ENCODE measurements around the gene IL1RAPL1.

The IL1RAPL1 gene

GRCh38 chrX:29071525-29072320 is 484.5 kb downstream of the IL1RAPL1 start:
- TF ChIP-seq EZH2phosphoT487 (conservative IDR thresholded peaks at IDR 0.05; ENCODE audit: low read length) (no peak), CTCF (IDR thresholded peaks at IDR 0.05; ENCODE audit: insufficient read depth, low read length, poor library complexity, severe bottlenecking) (no peak)
- H3K4me3 ChIP-seq (ENCODE audit: insufficient read depth, low read length, poor library complexity, severe bottlenecking) = no peak overlapping the region

GRCh38 chrX:29082558-29082957 is 495.3 kb downstream of the IL1RAPL1 start:
- no peak overlapping the region for H3K4me2 ChIP-seq (ENCODE audit: low read depth, low read length, poor library complexity, severe bottlenecking)
- no peak overlapping the region for H2AFZ ChIP-seq (ENCODE audit: low read depth, low read length, severe bottlenecking)
- no peaks in the 10 kb centered on the region for H3K9me3 ChIP-seq (ENCODE audit: insufficient read depth, low read length)
- H3K27ac ChIP-seq (ENCODE audit: low read depth, low read length) = no peak overlapping the region
- H3K9ac ChIP-seq (ENCODE audit: low read length) = no peak overlapping the region
- no peaks in the 10 kb centered on the region for H3F3A ChIP-seq (ENCODE audit: insufficient read depth)
- H3K9me2 ChIP-seq (replicated peaks; ENCODE audit: insufficient read depth, low read length) = no peaks in the 10 kb centered on the region
- H3K4me3 ChIP-seq (ENCODE audit: insufficient read depth, low read length, poor library complexity, severe bottlenecking) = no peak overlapping the region
- no peaks in the 10 kb centered on the region for H3K27me3 ChIP-seq (ENCODE audit: low read length)
- no peak for TF ChIP-seq EZH2phosphoT487 (conservative IDR thresholded peaks at IDR 0.05; ENCODE audit: low read length)
- no peak for TF ChIP-seq CTCF (IDR thresholded peaks at IDR 0.05; ENCODE audit: insufficient read depth, low read length, poor library complexity, severe bottlenecking)
- H3K36me3 ChIP-seq (ENCODE audit: low read length) = no peaks in the 10 kb centered on the region
- no peaks in the 10 kb centered on the region for H3K79me2 ChIP-seq (ENCODE audit: insufficient read depth, low read length)
- H4K20me1 ChIP-seq (ENCODE audit: low read depth, low read length) = no peaks in the 10 kb centered on the region

More at GRCh38 chrX:29071525-29072320, 484.5 kb downstream of the IL1RAPL1 start:
- H3K4me2 ChIP-seq (ENCODE audit: low read depth, low read length, poor library complexity, severe bottlenecking) = no peak overlapping the region
- no peak overlapping the region for H3K9ac ChIP-seq (ENCODE audit: low read length)
- H3K27me3 ChIP-seq (ENCODE audit: low read length) = no peaks in the 10 kb centered on the region
- H3F3A ChIP-seq (ENCODE audit: insufficient read depth) = no peaks in the 10 kb centered on the region
- H3K9me3 ChIP-seq (ENCODE audit: insufficient read depth, low read length) = no peaks in the 10 kb centered on the region
- no peak overlapping the region for H2AFZ ChIP-seq (ENCODE audit: low read depth, low read length, severe bottlenecking)
- H3K36me3 ChIP-seq (ENCODE audit: low read length) = no peaks in the 10 kb centered on the region
- H3K9me2 ChIP-seq (replicated peaks; ENCODE audit: insufficient read depth, low read length) = no peaks in the 10 kb centered on the region
- H4K20me1 ChIP-seq (ENCODE audit: low read depth, low read length) = no peaks in the 10 kb centered on the region
- H3K27ac ChIP-seq (ENCODE audit: low read depth, low read length) = no peak overlapping the region
- no peaks in the 10 kb centered on the region for H3K79me2 ChIP-seq (ENCODE audit: insufficient read depth, low read length)

- no peaks in the 10 kb centered on the region for H3K9me3 ChIP-seq (ENCODE audit: insufficient read depth, low read length)
- no peaks in the 10 kb centered on the region for H3F3A ChIP-seq (ENCODE audit: insufficient read depth)
- H3K4me2 ChIP-seq (ENCODE audit: low read depth, low read length, poor library complexity, severe bottlenecking) = no peak overlapping the region
- H2AFZ ChIP-seq (ENCODE audit: low read depth, low read length, severe bottlenecking) = no peak overlapping the region
- TF ChIP-seq EZH2phosphoT487 (conservative IDR thresholded peaks at IDR 0.05; ENCODE audit: low read length) (no peak), CTCF (IDR thresholded peaks at IDR 0.05; ENCODE audit: insufficient read depth, low read length, poor library complexity, severe bottlenecking) (no peak)
- no peaks in the 10 kb centered on the region for H4K20me1 ChIP-seq (ENCODE audit: low read depth, low read length)
- H3K36me3 ChIP-seq (ENCODE audit: low read length) = no peaks in the 10 kb centered on the region
- no peaks in the 10 kb centered on the region for H3K9me2 ChIP-seq (replicated peaks; ENCODE audit: insufficient read depth, low read length)
- H3K27ac ChIP-seq (ENCODE audit: low read depth, low read length) = no peak overlapping the region
- no peaks in the 10 kb centered on the region for H3K27me3 ChIP-seq (ENCODE audit: low read length)
- H3K4me3 ChIP-seq (ENCODE audit: insufficient read depth, low read length, poor library complexity, severe bottlenecking) = no peak overlapping the region
- no peaks in the 10 kb centered on the region for H3K79me2 ChIP-seq (ENCODE audit: insufficient read depth, low read length)
- no peak overlapping the region for H3K9ac ChIP-seq (ENCODE audit: low read length)
Observed at GRCh38 chrX:29083823-29084222, 496.6 kb downstream of the IL1RAPL1 start.
